HG03139 (cell line): Measurements from ENCODE around the gene CRYGS.
"Not testable (repeated sequence)": the region's sequence is repeated elsewhere in the genome, so short reads cannot be mapped to it uniquely, and the experiment has no call there.

Experiments used
- ATAC-seq: cut with Tn5 transposase; IDR thresholded peaks from one replicate; pipeline ENCODE4 v1.9.1; 2021; ENCODE audit not compliant: unreplicated experiment

CRYGS gene

GRCh38 chr3:186544281-186544680, at the start of gene CRYGS:
CRYGS (minus strand) TSS chr3:186544380; CDS start chr3:186544326, 54 bp downstream.
- ATAC-seq: no peak

GRCh38 chr3:186593862-186594261, 49.7 kb upstream of the CRYGS start:
- ATAC-seq: no peak

GRCh38 chr3:186592682-186593081, 48.5 kb upstream of the CRYGS start:
- no peak for ATAC-seq

GRCh38 chr3:186590580-186591295, 46.6 kb upstream of the CRYGS start:
- no peak for ATAC-seq

GRCh38 chr3:186589856-186590579, 45.8 kb upstream of the CRYGS start:
- ATAC-seq: no peak

GRCh38 chr3:186589121-186589520, 44.9 kb upstream of the CRYGS start:
- no peak for ATAC-seq

GRCh38 chr3:186588632-186589031, 44.5 kb upstream of the CRYGS start:
- no peak for ATAC-seq

GRCh38 chr3:186587183-186587582, 43.0 kb upstream of the CRYGS start:
- ATAC-seq: no peak

GRCh38 chr3:186586245-186586644, 42.1 kb upstream of the CRYGS start:
- not testable (repeated sequence) for ATAC-seq

GRCh38 chr3:186583831-186584230, 39.7 kb upstream of the CRYGS start:
- ATAC-seq: no peak

- no peak for ATAC-seq
Measured at GRCh38 chr3:186582541-186582940, 38.4 kb upstream of the CRYGS start.

GRCh38 chr3:186580785-186581184, 36.6 kb upstream of the CRYGS start:
- no peak for ATAC-seq

- no peak for ATAC-seq
Measured at GRCh38 chr3:186577521-186577920, 33.3 kb upstream of the CRYGS start.

GRCh38 chr3:186571644-186572013, 27.4 kb upstream of the CRYGS start:
- ATAC-seq: no peak

GRCh38 chr3:186570941-186571643, 26.9 kb upstream of the CRYGS start:
- ATAC-seq: no peak

- peak; percentile 83 for ATAC-seq
Measured at GRCh38 chr3:186570096-186570940, 26.1 kb upstream of the CRYGS start, which contains the start of gene DNAJB11. DNAJB11 (plus strand) TSS chr3:186570720; CDS start chr3:186570898, 178 bp downstream.

- ATAC-seq: no peak
Measured at GRCh38 chr3:186569779-186570095, 25.6 kb upstream of the CRYGS start.

- not testable (repeated sequence) for ATAC-seq
Measured at GRCh38 chr3:186569361-186569760, 25.2 kb upstream of the CRYGS start.

GRCh38 chr3:186567072-186567921, 23.1 kb upstream of the CRYGS start, which contains the start of gene TBCCD1:
TBCCD1 (minus strand) TSS chr3:186567339; CDS start chr3:186564329, 3,010 bp downstream.
- ATAC-seq: peak; percentile 41

- no peak for ATAC-seq
Measured at GRCh38 chr3:186566772-186567071, 22.5 kb upstream of the CRYGS start.
